Chondrocyte (in vitro differentiated cells): ENCODE data around the gene HSPA2. TPM values are rescaled to one million over a fixed set of nuclear protein-coding genes. Genes with fewer than 3 reads are reported as not detected.
"Not testable (repeated sequence)": the region's sequence is repeated elsewhere in the genome, so short reads cannot be mapped to it uniquely, and the experiment has no call there.

Experiments used
- DNase-seq: peaks from one replicate; pipeline ENCODE4 v3.0.0; 2021; ENCODE audit warnings: mixed read lengths, low spot score
- H3K27ac Mint-ChIP-seq: one replicate; pipeline ENCODE4 v1.8.0; 2021; ENCODE audit warnings: mild to moderate bottlenecking, moderate library complexity, mixed read lengths; ENCODE audit not compliant: unreplicated experiment
- H3K27me3 Mint-ChIP-seq: 2 replicates; pipeline ENCODE4 v1.8.0; 2021; ENCODE audit warnings: low read depth, mixed read lengths
- H3K36me3 Mint-ChIP-seq: 2 replicates; pipeline ENCODE4 v1.8.0; 2021; ENCODE audit warnings: low read depth, mixed read lengths
- H3K4me1 Mint-ChIP-seq: 2 replicates; pipeline ENCODE4 v1.8.0; 2021; ENCODE audit warnings: low read depth, mild to moderate bottlenecking, mixed read lengths
- H3K4me3 Mint-ChIP-seq: one replicate; pipeline ENCODE4 v1.8.0; 2021; ENCODE audit warnings: mild to moderate bottlenecking, moderate library complexity, mixed read lengths; ENCODE audit not compliant: unreplicated experiment
- H3K9me3 Mint-ChIP-seq: 2 replicates; pipeline ENCODE4 v1.8.0; 2021; ENCODE audit warnings: low read depth, mixed read lengths
- total RNA-seq: library from RNA; stranded (reverse); gene quantifications from 3 replicates; pipeline ENCODE4 v1.2.1, GENCODE V29; 2021
- TF ChIP-seq, protein P1 (sequence below): fragments of 200-600 bp; sonication (generic); IDR thresholded peaks from 2 replicates; pipeline ENCODE4 v1.5.0; 2021; ENCODE audit warnings: antibody characterized with exemption, mild to moderate bottlenecking, moderate library complexity

HSPA2 gene
- total RNA-seq, 1 donor from 2014 or later, result 1.7 TPM

DNA sequence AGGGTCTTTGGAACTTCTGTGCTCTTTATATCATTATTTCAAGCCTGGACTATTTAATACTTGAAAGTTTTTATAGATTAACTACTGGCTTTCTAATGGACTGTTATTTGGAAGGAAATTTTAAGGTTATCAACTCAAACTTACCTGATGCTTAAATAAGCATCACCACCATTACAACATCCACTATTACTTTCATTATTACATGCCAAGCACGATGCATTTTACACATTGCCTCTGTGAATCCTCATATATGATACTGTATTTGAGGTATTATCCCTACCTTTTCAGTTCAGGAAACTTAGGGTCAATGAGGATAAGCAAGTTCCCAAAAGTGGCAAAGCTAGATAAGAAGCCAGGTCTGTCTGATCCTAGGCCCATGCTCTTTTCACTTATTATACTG is 23.6 kb upstream of the HSPA2 start:
- Mint-ChIP-seq H3K27ac (no peak overlapping the region), H3K27me3 (no peaks in the 10 kb centered on the region), H3K4me1 (peaks cover 36% of the 10 kb centered on the region), H3K36me3 (no peaks in the 10 kb centered on the region), H3K4me3 (no peak overlapping the region), H3K9me3 (no peaks in the 10 kb centered on the region)
- DNase-seq, result no peak
- TF ChIP-seq, protein P1, sequence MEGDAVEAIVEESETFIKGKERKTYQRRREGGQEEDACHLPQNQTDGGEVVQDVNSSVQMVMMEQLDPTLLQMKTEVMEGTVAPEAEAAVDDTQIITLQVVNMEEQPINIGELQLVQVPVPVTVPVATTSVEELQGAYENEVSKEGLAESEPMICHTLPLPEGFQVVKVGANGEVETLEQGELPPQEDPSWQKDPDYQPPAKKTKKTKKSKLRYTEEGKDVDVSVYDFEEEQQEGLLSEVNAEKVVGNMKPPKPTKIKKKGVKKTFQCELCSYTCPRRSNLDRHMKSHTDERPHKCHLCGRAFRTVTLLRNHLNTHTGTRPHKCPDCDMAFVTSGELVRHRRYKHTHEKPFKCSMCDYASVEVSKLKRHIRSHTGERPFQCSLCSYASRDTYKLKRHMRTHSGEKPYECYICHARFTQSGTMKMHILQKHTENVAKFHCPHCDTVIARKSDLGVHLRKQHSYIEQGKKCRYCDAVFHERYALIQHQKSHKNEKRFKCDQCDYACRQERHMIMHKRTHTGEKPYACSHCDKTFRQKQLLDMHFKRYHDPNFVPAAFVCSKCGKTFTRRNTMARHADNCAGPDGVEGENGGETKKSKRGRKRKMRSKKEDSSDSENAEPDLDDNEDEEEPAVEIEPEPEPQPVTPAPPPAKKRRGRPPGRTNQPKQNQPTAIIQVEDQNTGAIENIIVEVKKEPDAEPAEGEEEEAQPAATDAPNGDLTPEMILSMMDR, result no peak

DNA sequence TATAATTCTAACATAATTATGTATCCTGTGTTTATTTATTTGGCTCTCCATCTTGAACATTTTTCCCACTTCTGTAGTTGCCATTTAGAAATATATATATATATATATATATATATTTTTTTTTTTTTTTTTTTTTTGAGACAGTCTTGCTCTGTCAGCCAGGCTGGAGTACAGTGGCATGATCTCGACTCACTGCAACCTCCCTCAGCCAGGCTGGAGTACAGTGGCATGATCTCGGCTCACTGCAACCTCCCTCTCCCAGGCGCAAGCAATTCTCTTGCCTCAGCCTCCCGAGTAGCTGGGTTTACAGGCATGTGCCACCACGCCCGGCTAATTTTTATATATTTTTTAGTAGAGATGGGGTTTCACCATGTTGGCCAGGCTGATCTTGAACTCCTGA is 22.9 kb upstream of the HSPA2 start:
- H3K9me3 Mint-ChIP-seq, H3K27ac Mint-ChIP-seq, DNase-seq, H3K36me3 Mint-ChIP-seq, H3K27me3 Mint-ChIP-seq, H3K4me3 Mint-ChIP-seq: not testable (repeated sequence)
- H3K4me1 Mint-ChIP-seq, result peaks cover 30% of the 10 kb centered on the region

DNA sequence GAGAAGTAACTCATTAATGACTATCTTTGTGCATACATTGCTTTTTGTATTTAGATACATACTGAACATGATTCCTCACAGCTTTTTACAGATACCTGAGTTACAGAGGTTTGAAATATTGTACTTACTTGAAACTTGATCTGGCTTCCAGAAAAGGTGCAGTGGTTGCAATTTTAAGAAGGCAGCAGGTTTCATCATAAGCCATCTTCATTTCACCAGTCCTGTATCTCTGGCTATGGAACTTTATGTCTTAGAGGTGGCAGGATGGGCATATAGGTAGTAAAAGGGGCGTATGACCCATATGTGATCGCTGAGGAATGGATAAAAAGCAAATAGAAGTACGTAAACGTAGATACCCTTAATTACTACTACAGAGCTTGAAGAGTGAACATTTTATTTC is 22.3 kb upstream of the HSPA2 start:
- DNase-seq, result no peak
- TF ChIP-seq, protein P1, result no peak
- Mint-ChIP-seq H3K4me1 (peaks cover 28% of the 10 kb centered on the region), H3K27me3 (no peaks in the 10 kb centered on the region), H3K9me3 (no peaks in the 10 kb centered on the region), H3K27ac (peak overlapping the region; percentile 1), H3K4me3 (no peak overlapping the region), H3K36me3 (no peaks in the 10 kb centered on the region)

DNA sequence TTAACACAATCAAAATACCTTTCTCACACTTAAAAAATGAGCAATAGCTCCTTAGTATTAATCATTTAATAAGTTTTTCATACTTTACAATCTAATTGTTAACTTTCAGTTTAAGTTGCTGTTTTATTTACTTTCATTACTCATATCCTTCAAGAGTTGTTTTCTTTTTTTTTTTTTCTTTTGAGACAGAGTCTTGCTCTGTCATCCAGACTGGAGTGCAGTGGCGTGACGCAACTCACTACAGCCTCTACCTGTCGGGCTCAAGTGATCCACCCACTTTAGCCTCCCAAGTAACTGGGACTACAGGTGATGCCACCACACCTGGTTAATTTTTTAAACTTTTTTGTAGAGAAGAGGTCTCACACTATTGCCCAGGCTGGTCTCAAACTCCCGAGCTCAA is 19.8 kb upstream of the HSPA2 start:
- Mint-ChIP-seq H3K27me3 (no peaks in the 10 kb centered on the region), H3K9me3 (no peaks in the 10 kb centered on the region), H3K4me1 (peaks cover 18% of the 10 kb centered on the region), H3K27ac (peak overlapping the region; percentile 19), H3K36me3 (peaks cover 2% of the 10 kb centered on the region), H3K4me3 (no peak overlapping the region)
- TF ChIP-seq, protein P1, result no peak
- DNase-seq, result no peak

DNA sequence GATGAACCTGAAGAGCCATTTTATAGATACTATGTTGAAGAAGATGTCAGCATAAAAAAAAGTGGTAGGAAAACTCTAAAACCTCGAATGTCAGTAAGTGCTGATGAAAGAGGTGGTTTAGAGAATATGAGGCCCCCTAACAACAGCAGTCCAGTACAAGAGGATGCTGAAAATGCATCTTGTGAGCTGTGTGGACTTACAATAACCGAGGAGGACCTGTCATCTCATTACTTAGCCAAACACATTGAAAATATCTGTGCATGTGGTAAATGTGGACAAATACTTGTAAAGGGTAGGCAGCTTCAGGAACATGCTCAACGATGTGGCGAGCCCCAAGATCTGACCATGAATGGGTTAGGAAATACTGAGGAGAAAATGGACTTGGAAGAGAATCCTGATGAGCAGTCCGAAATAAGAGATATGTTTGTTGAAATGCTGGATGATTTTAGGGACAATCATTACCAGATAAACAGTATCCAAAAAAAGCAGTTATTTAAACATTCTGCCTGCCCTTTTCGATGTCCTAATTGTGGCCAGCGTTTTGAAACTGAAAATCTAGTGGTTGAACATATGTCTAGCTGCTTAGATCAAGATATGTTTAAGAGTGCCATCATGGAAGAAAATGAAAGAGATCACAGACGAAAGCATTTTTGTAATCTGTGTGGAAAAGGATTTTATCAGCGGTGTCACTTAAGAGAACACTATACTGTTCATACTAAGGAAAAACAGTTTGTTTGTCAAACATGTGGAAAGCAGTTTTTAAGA is 17.8 kb upstream of the HSPA2 start:
- no peak overlapping the region for H3K27ac Mint-ChIP-seq
- peaks cover 13% of the 10 kb centered on the region for H3K4me1 Mint-ChIP-seq
- H3K36me3 Mint-ChIP-seq, result peaks cover 5% of the 10 kb centered on the region
- H3K4me3 Mint-ChIP-seq, result no peak overlapping the region
- TF ChIP-seq, protein P1, result no peak
- DNase-seq, result no peak
- H3K27me3 Mint-ChIP-seq, result no peaks in the 10 kb centered on the region
- no peaks in the 10 kb centered on the region for H3K9me3 Mint-ChIP-seq

DNA sequence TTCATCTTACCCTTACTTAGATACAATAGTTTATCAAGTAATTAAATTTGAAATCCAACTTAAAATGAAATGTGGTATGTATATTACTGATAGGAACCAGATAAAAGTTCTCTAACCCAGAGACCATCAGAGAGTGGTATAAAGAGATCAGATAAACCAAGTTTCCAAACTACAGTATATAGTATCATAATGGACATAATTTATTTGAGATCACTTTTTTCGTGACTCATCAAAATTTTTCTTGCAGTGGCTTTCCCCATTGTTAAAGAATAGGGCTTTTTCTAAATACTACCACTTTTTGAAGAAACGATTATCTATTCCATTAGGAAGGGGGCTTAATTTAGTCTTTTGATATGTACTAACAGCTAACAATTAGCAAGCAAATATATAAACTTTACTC is 15.2 kb upstream of the HSPA2 start:
- TF ChIP-seq, protein P1, result no peak
- Mint-ChIP-seq H3K9me3 (no peaks in the 10 kb centered on the region), H3K4me3 (no peak overlapping the region), H3K27ac (no peak overlapping the region), H3K27me3 (no peaks in the 10 kb centered on the region), H3K36me3 (peaks cover 10% of the 10 kb centered on the region), H3K4me1 (peaks cover 9% of the 10 kb centered on the region)
- no peak for DNase-seq
